Mucosa of gallbladder (tissue), 1 donor: ENCODE measurements around the gene SLC10A7. TPM values are rescaled to one million over a fixed set of nuclear protein-coding genes. Genes with fewer than 3 reads are reported as not detected.

Source experiments
- DNase-seq: peaks from one replicate; pipeline ENCODE4 v3.0.0-alpha.2; 2020; ENCODE audit warnings: low spot score
- total RNA-seq: library from RNA; stranded (reverse); gene quantifications from one replicate; pipeline ENCODE4 v1.2.1, GENCODE V29; 2021
- donor health status: DM: no; HTN: no; CAD: no.

Gene SLC10A7
- total RNA-seq, 1 donor from 2014 or later = 15.5 TPM

- DNase-seq = no peak
Observed at GRCh38 chr4:146211440-146211839, 310.3 kb downstream of the SLC10A7 start.

DNA sequence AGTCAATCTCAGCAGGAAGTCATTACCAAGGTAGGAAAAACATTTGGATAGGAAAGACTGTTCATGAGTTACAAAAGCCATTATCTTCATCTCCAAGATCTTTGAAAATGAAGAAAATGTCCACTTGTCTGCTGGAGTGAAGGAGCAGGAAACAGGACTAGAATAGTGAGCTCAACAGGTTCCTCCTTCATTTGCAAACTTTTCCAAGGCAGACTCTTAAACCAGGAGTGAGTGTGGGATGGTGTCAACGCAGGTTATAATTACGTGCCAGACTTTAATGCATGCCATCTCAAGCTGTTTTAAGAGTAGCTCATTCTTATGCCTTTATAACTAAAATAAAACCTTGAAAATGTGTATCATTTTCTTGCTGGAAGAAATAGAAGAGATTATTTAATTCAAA is 310.9 kb downstream of the SLC10A7 start:
- no peak for DNase-seq

DNA sequence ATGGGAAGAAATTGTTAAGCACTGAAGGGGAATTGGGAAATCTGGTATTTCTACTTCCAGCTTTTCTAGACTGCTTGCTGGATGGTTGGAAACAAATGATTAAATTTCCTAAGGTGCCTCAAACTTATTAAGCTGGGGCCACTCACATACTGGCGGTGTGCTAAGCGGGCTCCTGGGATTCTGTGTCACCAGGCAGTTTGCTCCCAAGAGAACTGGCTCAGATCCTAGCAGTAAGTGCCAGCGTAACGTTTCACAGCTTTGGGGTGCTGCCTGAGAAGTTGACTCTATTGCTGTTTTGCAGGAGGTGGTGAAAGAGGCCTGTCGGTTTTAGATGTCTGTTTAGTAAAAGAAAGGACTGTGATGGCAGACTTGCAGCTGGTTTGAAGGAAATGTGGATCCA is 314.3 kb downstream of the SLC10A7 start:
- DNase-seq = no peak

Other genes with a start within 250 kb of the SLC10A7 start
- not detected for gene POU4F2, start 117.0 kb upstream of the SLC10A7 start, total RNA-seq